GM18873 (cell line): Measurements from ENCODE around the gene RNASEL.
"Not testable (repeated sequence)": the region's sequence is repeated elsewhere in the genome, so short reads cannot be mapped to it uniquely, and the experiment has no call there.

Experiments used
- ATAC-seq: cut with Tn5 transposase; IDR thresholded peaks from one replicate; pipeline ENCODE4 v1.9.1; 2021; ENCODE audit warnings: mild to moderate bottlenecking, moderate library complexity, moderate number of reproducible peaks; ENCODE audit not compliant: unreplicated experiment, low FRiP score

RNASEL gene

GRCh38 chr1:182588500-182589396 lies at the start of gene RNASEL:
Gene RNASEL (minus strand): TSS chr1:182589256. CDS start chr1:182586806, 2,450 bp downstream.
- ATAC-seq, result peak; percentile 73

GRCh38 chr1:182637769-182638168 lies 48.7 kb upstream of the RNASEL start:
- ATAC-seq, result no peak

- ATAC-seq, result no peak
Observed at GRCh38 chr1:182635871-182636270, 46.8 kb upstream of the RNASEL start.

GRCh38 chr1:182634306-182635072 lies 45.4 kb upstream of the RNASEL start:
- ATAC-seq, result no peak

GRCh38 chr1:182633657-182634281 lies 44.7 kb upstream of the RNASEL start:
- ATAC-seq, result no peak

GRCh38 chr1:182633031-182633430 lies 44.0 kb upstream of the RNASEL start:
- no peak for ATAC-seq

GRCh38 chr1:182632441-182632857 lies 43.4 kb upstream of the RNASEL start:
- not testable (repeated sequence) for ATAC-seq

GRCh38 chr1:182631954-182632353 lies 42.9 kb upstream of the RNASEL start:
- ATAC-seq, result no peak

GRCh38 chr1:182631053-182631677 lies 42.1 kb upstream of the RNASEL start:
- no peak for ATAC-seq

GRCh38 chr1:182630586-182630985 lies 41.5 kb upstream of the RNASEL start:
- ATAC-seq, result no peak

- ATAC-seq, result peak; percentile 44
Observed at GRCh38 chr1:182629499-182630096, 40.5 kb upstream of the RNASEL start.

GRCh38 chr1:182629080-182629479 lies 40.0 kb upstream of the RNASEL start:
- no peak for ATAC-seq

- ATAC-seq, result no peak
Observed at GRCh38 chr1:182628657-182629056, 39.6 kb upstream of the RNASEL start.

- no peak for ATAC-seq
Observed at GRCh38 chr1:182627622-182628021, 38.6 kb upstream of the RNASEL start.

GRCh38 chr1:182626527-182626926 lies 37.5 kb upstream of the RNASEL start:
- ATAC-seq, result no peak

- ATAC-seq, result no peak
Observed at GRCh38 chr1:182625719-182626504, 36.9 kb upstream of the RNASEL start.

- no peak for ATAC-seq
Observed at GRCh38 chr1:182625024-182625423, 36.0 kb upstream of the RNASEL start.

GRCh38 chr1:182624577-182624976 lies 35.5 kb upstream of the RNASEL start:
- ATAC-seq, result no peak

GRCh38 chr1:182622901-182623528 lies 34.0 kb upstream of the RNASEL start:
- ATAC-seq, result peak; percentile 64
